ENCODE results near the gene RNF111.

- TF ChIP-seq EP300 (IDR thresholded peaks at IDR 0.05), result no peak
- TF ChIP-seq, protein P1, sequence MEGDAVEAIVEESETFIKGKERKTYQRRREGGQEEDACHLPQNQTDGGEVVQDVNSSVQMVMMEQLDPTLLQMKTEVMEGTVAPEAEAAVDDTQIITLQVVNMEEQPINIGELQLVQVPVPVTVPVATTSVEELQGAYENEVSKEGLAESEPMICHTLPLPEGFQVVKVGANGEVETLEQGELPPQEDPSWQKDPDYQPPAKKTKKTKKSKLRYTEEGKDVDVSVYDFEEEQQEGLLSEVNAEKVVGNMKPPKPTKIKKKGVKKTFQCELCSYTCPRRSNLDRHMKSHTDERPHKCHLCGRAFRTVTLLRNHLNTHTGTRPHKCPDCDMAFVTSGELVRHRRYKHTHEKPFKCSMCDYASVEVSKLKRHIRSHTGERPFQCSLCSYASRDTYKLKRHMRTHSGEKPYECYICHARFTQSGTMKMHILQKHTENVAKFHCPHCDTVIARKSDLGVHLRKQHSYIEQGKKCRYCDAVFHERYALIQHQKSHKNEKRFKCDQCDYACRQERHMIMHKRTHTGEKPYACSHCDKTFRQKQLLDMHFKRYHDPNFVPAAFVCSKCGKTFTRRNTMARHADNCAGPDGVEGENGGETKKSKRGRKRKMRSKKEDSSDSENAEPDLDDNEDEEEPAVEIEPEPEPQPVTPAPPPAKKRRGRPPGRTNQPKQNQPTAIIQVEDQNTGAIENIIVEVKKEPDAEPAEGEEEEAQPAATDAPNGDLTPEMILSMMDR (IDR thresholded peaks at IDR 0.05), result no peak
- no peak for TF ChIP-seq POLR2AphosphoS5 (IDR thresholded peaks at IDR 0.05)
- no peak for TF ChIP-seq POLR2A (IDR thresholded peaks at IDR 0.05)
These were observed 66.0 kb downstream of the RNF111 start for GRCh38 chr15:59053482-59053881.
